PFSK-1 (cell line): ENCODE results near the gene MAFF.

Experiments used
- FOXP2 ChIP-seq: optimal IDR thresholded peaks from 2 replicates; pipeline ENCODE3; 2011; ENCODE audit warnings: borderline replicate concordance, control low read depth, inconsistent platforms; ENCODE audit not compliant: insufficient read depth; ENCODE audit errors: extremely low read length, extremely low read depth
- POLR2AphosphoS5 ChIP-seq: IDR thresholded peaks from 2 replicates; pipeline ENCODE4 v1.6.1; 2012; ENCODE audit warnings: low read depth, mild to moderate bottlenecking, control low read depth, low read length, moderate library complexity
- SIN3A ChIP-seq: IDR thresholded peaks from 2 replicates; pipeline ENCODE4 v1.6.1; 2012; ENCODE audit warnings: mild to moderate bottlenecking, low read length, moderate library complexity, borderline replicate concordance; ENCODE audit not compliant: insufficient read depth
- TAF1 ChIP-seq: IDR thresholded peaks from 2 replicates; pipeline ENCODE4 v1.6.1; 2012; ENCODE audit warnings: low read length, control low read depth, borderline replicate concordance; ENCODE audit not compliant: insufficient read depth
- TF ChIP-seq, protein P1 (sequence below), 2 experiments: IDR thresholded peaks; 2 replicates each; pipeline versions ENCODE4 v1.6.1 to v1.8.0; 2011 to 2012; ENCODE audit warnings: low read depth in 2 of 2, low read length in 2 of 2, control low read depth in 1 of 2, inconsistent platforms in 1 of 2, mild to moderate bottlenecking in 1 of 2, moderate library complexity in 1 of 2; ENCODE audit not compliant: insufficient read depth in 1 of 2

The MAFF gene

DNA sequence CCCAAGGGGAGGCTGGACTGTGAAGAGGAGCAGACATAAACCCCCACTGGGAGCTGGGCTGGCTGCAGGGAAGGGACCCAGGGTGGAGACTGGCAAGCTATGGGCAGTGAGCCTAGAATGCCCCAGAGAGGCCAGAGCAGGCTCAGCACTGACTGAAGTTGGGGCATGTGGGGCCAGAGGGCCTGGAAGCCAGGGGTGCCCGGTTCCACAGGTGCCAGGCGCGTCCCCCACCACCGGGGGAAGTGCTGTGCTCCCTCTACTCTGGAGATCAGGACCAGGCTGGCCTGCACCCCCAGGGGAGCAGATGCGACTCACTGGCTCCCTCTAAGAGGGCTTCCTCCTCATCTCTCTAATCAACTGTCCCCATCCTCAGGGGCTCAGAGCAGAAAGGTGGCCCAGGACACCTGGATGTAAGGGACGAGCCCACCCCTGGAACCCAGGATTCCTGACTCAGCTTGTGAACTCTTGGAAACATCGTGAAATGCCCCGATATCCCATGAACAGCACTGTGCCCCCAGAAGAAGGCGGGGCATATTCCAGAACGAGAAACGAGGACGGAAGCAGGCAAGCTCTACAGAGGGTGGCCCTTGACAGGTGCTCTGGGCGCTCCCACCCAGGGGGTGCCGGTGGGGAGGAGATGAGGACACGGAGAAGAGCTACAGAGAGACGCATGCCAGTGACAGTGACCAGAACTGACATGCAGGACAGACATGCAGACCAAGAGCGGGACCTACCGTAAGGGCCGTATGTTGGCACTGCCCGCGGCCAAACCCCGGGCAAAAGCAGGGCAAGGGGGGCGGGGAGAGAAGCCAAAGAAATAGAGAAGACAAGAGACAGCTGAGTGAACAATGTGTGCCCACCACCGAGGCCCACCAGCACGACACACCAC is 20.4 kb downstream of the MAFF start:
- TF ChIP-seq POLR2AphosphoS5 (no peak), TAF1 (no peak), SIN3A (no peak), FOXP2 (no peak)
- TF ChIP-seq, protein P1, sequence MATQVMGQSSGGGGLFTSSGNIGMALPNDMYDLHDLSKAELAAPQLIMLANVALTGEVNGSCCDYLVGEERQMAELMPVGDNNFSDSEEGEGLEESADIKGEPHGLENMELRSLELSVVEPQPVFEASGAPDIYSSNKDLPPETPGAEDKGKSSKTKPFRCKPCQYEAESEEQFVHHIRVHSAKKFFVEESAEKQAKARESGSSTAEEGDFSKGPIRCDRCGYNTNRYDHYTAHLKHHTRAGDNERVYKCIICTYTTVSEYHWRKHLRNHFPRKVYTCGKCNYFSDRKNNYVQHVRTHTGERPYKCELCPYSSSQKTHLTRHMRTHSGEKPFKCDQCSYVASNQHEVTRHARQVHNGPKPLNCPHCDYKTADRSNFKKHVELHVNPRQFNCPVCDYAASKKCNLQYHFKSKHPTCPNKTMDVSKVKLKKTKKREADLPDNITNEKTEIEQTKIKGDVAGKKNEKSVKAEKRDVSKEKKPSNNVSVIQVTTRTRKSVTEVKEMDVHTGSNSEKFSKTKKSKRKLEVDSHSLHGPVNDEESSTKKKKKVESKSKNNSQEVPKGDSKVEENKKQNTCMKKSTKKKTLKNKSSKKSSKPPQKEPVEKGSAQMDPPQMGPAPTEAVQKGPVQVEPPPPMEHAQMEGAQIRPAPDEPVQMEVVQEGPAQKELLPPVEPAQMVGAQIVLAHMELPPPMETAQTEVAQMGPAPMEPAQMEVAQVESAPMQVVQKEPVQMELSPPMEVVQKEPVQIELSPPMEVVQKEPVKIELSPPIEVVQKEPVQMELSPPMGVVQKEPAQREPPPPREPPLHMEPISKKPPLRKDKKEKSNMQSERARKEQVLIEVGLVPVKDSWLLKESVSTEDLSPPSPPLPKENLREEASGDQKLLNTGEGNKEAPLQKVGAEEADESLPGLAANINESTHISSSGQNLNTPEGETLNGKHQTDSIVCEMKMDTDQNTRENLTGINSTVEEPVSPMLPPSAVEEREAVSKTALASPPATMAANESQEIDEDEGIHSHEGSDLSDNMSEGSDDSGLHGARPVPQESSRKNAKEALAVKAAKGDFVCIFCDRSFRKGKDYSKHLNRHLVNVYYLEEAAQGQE (IDR thresholded peaks at IDR 0.05; ENCODE audit: insufficient read depth in 1 of 2, low read depth in 2 of 2, low read length in 2 of 2): no peak

DNA sequence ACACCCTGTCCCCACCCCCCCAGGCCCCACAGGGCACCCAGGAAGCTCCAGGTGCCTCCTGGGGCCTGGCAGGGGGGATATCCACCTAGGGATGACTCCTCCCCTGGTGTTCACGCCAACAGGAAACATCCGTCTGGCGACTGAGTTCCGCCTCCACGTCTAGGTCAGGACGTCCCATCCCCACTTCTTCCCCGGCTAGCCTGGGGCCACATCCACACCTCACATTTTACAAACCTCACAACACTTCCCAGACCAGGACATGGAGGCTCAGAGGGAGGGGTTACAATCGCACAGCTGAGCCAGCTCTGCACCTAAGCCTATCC is 21.0 kb downstream of the MAFF start:
- peak; percentile 23 for TF ChIP-seq FOXP2
- TF ChIP-seq TAF1: no peak
- TF ChIP-seq SIN3A: no peak
- TF ChIP-seq, protein P1 (IDR thresholded peaks at IDR 0.05; ENCODE audit: insufficient read depth in 1 of 2, low read depth in 2 of 2, low read length in 2 of 2): no peak

DNA sequence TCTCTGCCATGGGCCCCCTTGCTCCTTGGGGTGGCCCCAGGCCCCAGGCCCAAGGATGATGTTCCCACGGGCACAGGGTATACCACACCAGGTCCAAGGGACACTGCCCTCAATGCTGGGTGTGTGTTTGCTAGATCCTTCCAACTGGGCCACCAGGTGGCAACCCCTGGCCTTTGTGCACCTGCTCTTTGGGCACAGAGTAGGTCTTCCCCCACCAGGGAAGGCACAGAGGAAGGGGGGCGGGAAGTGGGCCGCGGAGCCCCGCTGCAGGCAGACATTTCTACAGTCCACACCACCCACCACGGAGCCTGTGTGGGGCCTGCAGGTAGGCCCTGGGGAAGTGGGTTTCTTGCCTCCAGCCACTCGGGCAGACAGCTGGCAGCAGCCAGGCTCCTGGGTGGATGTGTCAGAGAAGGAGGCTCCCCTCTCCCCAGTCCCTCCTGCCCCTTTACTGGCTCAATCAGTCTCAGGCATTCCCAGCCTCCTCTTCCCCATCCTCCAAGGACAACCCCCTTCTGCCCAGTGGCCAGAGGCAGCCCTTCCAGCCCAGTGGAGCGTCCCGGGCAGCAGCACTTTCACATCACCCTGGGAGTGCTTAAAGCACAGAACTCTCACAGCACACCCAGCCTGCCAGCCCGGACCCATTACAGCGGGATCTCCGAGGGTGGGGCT is 21.6 kb downstream of the MAFF start:
- TF ChIP-seq POLR2AphosphoS5: no peak
- no peak for TF ChIP-seq FOXP2
- no peak for TF ChIP-seq TAF1
- TF ChIP-seq, protein P1 (IDR thresholded peaks at IDR 0.05; ENCODE audit: insufficient read depth in 1 of 2, low read depth in 2 of 2, low read length in 2 of 2): no peak
- no peak for TF ChIP-seq SIN3A

DNA sequence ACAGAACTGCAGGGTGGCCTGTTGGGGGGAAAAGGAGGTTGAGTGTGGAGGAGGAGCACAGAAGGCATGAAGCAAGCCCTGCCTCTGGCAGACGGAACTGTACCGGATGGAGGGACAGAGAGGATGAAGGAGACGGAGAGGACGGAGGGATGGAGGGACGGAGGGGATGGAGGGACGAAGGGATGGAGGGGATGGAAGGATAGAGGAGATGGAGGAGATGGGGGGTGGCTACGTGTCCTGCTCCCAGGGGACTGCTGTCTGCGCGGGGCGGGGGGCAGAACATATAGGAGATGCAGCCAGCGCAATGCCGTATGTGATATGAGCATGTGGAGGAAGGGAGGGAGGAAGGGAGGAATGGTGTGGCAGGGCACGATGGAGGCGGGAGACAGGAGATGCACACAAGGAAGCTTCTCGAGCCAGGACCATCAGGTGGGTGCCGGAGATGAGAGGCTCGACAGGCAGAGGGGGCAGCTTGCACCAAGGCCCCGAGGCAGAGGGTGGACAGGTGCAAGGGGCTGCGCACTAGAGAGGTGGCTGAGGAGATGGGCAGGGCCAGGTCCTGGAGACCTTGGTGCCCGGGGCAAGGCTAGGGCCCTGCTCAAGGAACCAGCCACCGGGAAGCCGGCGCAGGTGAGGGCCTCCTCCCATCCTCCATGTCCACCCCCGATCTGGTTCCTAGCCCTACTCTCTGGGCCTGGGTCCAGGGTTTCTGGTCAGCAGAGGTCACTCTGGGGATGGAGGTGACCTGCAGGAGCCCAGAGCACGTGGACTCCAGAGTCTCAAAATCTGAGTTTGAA is 25.3 kb downstream of the MAFF start:
- TF ChIP-seq FOXP2 (no peak), POLR2AphosphoS5 (no peak), TAF1 (no peak), SIN3A (no peak)
- TF ChIP-seq, protein P1 (IDR thresholded peaks at IDR 0.05; ENCODE audit: insufficient read depth in 1 of 2, low read depth in 2 of 2, low read length in 2 of 2): no peak
